ENCODE results near the gene KLHDC7B. TPM values are rescaled to one million over a fixed set of nuclear protein-coding genes. Genes with fewer than 3 reads are reported as not detected.

Gene KLHDC7B
- 0.77 TPM for total RNA-seq
- long read RNA-seq: 0 reads

GRCh38 chr22:50545522-50546325 is at the start of gene KLHDC7B:
TSS of gene KLHDC7B (plus strand) at chr22:50545899. CDS start at chr22:50546244, 345 bp downstream.
- no peaks in the 10 kb centered on the region for H3K36me3 ChIP-seq
- intact Hi-C loops (cut with DNase I): no loop called here
- H3K27me3 ChIP-seq (ENCODE audit: low read depth): peaks cover 43% of the 10 kb centered on the region
- peak within 1 kb of the TSS; percentile 97 for H3K27ac ChIP-seq
- no peaks in the 10 kb centered on the region for H3K9me3 ChIP-seq
- peaks cover 46% of the 10 kb centered on the region for H3K4me1 ChIP-seq
- DNase-seq: peak; percentile 45
- no peak for TF ChIP-seq CTCF (IDR thresholded peaks at IDR 0.05)
- H3K4me3 ChIP-seq: no peak within 1 kb of the TSS
- no peak for ATAC-seq

- Histone ChIP-seq H3K27ac (no peak overlapping the region), H3K9me3 (no peaks in the 10 kb centered on the region), H3K4me1 (peaks cover 9% of the 10 kb centered on the region), H3K27me3 (ENCODE audit: low read depth) (no peaks in the 10 kb centered on the region), H3K4me3 (no peak overlapping the region), H3K36me3 (no peaks in the 10 kb centered on the region)
- no peak for ATAC-seq
- TF ChIP-seq CTCF (IDR thresholded peaks at IDR 0.05): no peak
- no peak for DNase-seq
- intact Hi-C loops (cut with DNase I): no loop called here
Observed at GRCh38 chr22:50497093-50497492, 48.6 kb upstream of the KLHDC7B start.

GRCh38 chr22:50498322-50498890 is 47.3 kb upstream of the KLHDC7B start:
- DNase-seq: peak; percentile 69
- Histone ChIP-seq H3K27ac (no peak overlapping the region), H3K4me3 (no peak overlapping the region), H3K9me3 (no peaks in the 10 kb centered on the region), H3K4me1 (peaks cover 9% of the 10 kb centered on the region), H3K36me3 (peaks cover 11% of the 10 kb centered on the region), H3K27me3 (ENCODE audit: low read depth) (no peaks in the 10 kb centered on the region)
- intact Hi-C loops (cut with DNase I): no loop called here
- TF ChIP-seq CTCF (IDR thresholded peaks at IDR 0.05): peak; percentile 69
- ATAC-seq: peak; percentile 91 to 93

GRCh38 chr22:50500452-50500851 is 45.2 kb upstream of the KLHDC7B start:
- ATAC-seq: no peak
- no peak overlapping the region for H3K27ac ChIP-seq
- peaks cover 28% of the 10 kb centered on the region for H3K36me3 ChIP-seq
- no peaks in the 10 kb centered on the region for H3K27me3 ChIP-seq (ENCODE audit: low read depth)
- no peak for DNase-seq
- peaks cover 9% of the 10 kb centered on the region for H3K4me1 ChIP-seq
- no peak for TF ChIP-seq CTCF (IDR thresholded peaks at IDR 0.05)
- H3K4me3 ChIP-seq: no peak overlapping the region
- no peaks in the 10 kb centered on the region for H3K9me3 ChIP-seq
- intact Hi-C loops (cut with DNase I): no loop called here

GRCh38 chr22:50502096-50502495 is 43.6 kb upstream of the KLHDC7B start:
- no peak overlapping the region for H3K27ac ChIP-seq

More at GRCh38 chr22:50502096-50502495, 43.6 kb upstream of the KLHDC7B start:
- no peak overlapping the region for H3K4me3 ChIP-seq
- H3K9me3 ChIP-seq: no peaks in the 10 kb centered on the region
- intact Hi-C loops (cut with DNase I): no loop called here
- no peak for DNase-seq
- H3K4me1 ChIP-seq: peaks cover 22% of the 10 kb centered on the region
- TF ChIP-seq CTCF (IDR thresholded peaks at IDR 0.05): no peak
- ATAC-seq: no peak
- peaks cover 36% of the 10 kb centered on the region for H3K36me3 ChIP-seq
- H3K27me3 ChIP-seq (ENCODE audit: low read depth): no peaks in the 10 kb centered on the region

Data from lower lobe of right lung (tissue), 2 donors.